Aorta (tissue), 5 donors: ENCODE data around the gene SPOP. TPM values are rescaled to one million over a fixed set of nuclear protein-coding genes. Genes with fewer than 3 reads are reported as not detected.
A peak's percentile ranks its signal among the peaks of the same experiment; 100 is the strongest.

Experiments used
- ATAC-seq: fragments of 200-7000 bp; cut with Tn5 transposase; one replicate; pipeline ENCODE4 v1.9.1; 2022; ENCODE audit warnings: moderate library complexity; ENCODE audit not compliant: low FRiP score
- DNase-seq, 2 donors: peaks; one replicate each; pipeline ENCODE4 v3.0.0-alpha.2; 2020
- H3K27ac ChIP-seq, 2 donors: one replicate each; pipeline ENCODE4 v1.5.1; 2013; ENCODE audit warnings: low read length in 2 of 2, mild to moderate bottlenecking in 2 of 2, moderate library complexity in 2 of 2, control low read depth in 1 of 2, inconsistent platforms in 1 of 2, low read depth in 1 of 2
- H3K27me3 ChIP-seq, 2 donors: one replicate each; pipeline ENCODE4 v1.6.1; 2013; ENCODE audit warnings: control low read depth in 1 of 2, low read length in 1 of 2, mild to moderate bottlenecking in 1 of 2, moderate library complexity in 1 of 2; ENCODE audit not compliant: insufficient read depth in 2 of 2, control insufficient read depth in 1 of 2
- H3K36me3 ChIP-seq, 2 donors: one replicate each; pipeline ENCODE4 v1.6.1; 2013; ENCODE audit warnings: control low read depth in 1 of 2, low read length in 1 of 2, mild to moderate bottlenecking in 1 of 2; ENCODE audit not compliant: insufficient read depth in 2 of 2, control insufficient read depth in 1 of 2
- H3K4me1 ChIP-seq, 2 donors: one replicate each; pipeline ENCODE4 v1.6.1; 2013; ENCODE audit warnings: low read length in 2 of 2, control low read depth in 1 of 2, mild to moderate bottlenecking in 1 of 2, moderate library complexity in 1 of 2; ENCODE audit not compliant: insufficient read depth in 2 of 2, control insufficient read depth in 1 of 2
- H3K4me3 ChIP-seq, 2 donors: one replicate each; pipeline ENCODE4 v1.5.1; 2013; ENCODE audit warnings: low read length in 2 of 2, control low read depth in 1 of 2, mild to moderate bottlenecking in 1 of 2
- H3K9me3 ChIP-seq: one replicate; pipeline ENCODE4 v1.6.1; 2013; ENCODE audit warnings: mild to moderate bottlenecking, low read length; ENCODE audit not compliant: control insufficient read depth
- WGBS, 2 donors: extraction: QIAGEN DNeasy Blood & Tissue Kit; methylation state at CpG; one replicate each; pipeline ENCODE4 v1.1.7; 2013; 5-methylcytosine and 5-hydroxymethylcytosine counted together
- intact Hi-C, 2 donors: fragments of 100-400 bp; cut with DNase I; formaldehyde crosslinking; loops; one replicate each; pipeline versions ENCODE4 v1.14.2 to v1.15.0; 2022
- polyA plus RNA-seq, 2 donors: library from polyadenylated mRNA; stranded (reverse); fragments of 200-250 nt; gene quantifications; one replicate each; pipeline ENCODE4 v1.2.3, GENCODE V29; 2013
- total RNA-seq, 2 donors: library from RNA; stranded (reverse); fragmentation: NEBNext Ultra II Directional; extraction: Animal tissue kit (Norgen Biotek cat#: 25700); gene quantifications; one replicate each; pipeline ENCODE4 v1.2.1, GENCODE V29; 2021
- donor health status: healthy with polysubstance abuse.
- donor health status: Bipolar disorder and iron deficiency.
- donor health status: DM: no; HTN: no; CAD: no.
- donor health status: DM: no; HTN: no; CAD: no.
- donor health status: DM: yes; HTN: yes; CAD: no.

Gene SPOP
- total and polyA plus RNA-seq, 4 donors, result 54.5 to 289 (median 86.8) TPM

DNA sequence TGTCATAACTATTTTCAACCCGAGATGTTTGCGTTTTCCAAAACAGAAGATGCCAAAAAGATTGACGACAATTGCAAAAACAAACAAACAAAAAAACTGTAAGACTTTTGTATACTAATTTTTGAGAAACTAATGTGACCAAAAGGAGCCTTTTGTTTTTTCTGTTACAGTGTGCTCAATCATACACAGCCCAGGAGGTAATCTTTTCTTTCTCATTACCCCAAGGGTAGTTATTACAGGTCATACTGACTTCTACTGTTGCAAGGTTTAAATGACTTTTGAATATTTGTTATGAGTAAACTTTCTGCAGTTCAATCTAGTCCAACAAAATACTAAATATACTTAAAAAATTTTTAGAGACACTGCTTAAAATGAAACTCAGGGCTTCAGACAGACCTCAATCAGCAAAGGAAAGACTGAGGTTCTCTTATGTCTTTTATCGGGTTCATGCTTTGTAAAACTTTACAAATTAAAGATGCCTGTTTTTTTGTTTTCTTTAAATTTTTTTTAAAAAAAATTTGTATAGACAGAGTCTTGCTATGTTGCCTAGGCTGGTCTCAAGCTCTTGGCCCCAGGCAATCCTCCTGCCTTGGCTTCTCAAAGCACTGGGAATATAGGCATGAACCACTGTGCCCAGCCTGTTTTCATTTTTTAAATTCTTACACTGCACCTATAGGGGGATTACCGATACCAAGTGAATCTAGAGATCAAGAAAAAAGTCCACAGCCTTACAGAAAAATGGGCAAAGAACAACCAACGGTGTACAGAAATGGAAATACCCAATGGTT, 47.6 kb downstream of the SPOP start:
- whole genome bisulfite sequencing, 2 donors, result 41 to 43% methylated on average over 6 of the region's 6 CpGs
- intact Hi-C loops, result loop anchor here (5.0 kb wide), 2 partner anchors 53 to 58 kb away; partner anchors contain the start of gene NXPH3 (in 1 of the 2)
- H3K27ac ChIP-seq, result peak overlapping the region; percentile 74 to 76

DNA sequence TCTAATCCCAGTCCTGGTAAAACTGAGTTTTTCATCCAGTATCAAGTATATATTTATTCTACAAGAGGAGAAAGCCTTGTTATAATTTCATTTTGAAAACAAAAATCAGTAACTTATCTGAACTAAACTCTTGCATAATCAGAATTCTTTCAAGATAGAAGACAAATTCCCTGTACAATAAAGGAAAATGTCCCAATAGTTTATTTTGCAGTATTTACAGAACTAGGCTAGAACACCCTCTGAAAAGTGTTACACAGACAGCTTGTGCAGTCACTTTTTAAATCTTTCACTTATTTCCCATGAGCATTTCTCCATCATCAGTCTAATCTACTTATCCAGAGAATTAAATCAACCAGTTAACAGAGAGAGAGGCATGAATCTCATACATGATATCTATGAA, 48.5 kb downstream of the SPOP start:
- Histone ChIP-seq H3K27me3 (no peaks in the 10 kb centered on the region), H3K27ac (peak overlapping the region in 1 of 2 donors; percentile 76), H3K9me3 (no peaks in the 10 kb centered on the region), H3K4me1 (peaks cover 4 to 26% of the 10 kb centered on the region in 2 donors), H3K4me3 (no peak overlapping the region), H3K36me3 (no peaks in the 10 kb centered on the region)
- no peak for DNase-seq
- intact Hi-C loops, result no loop called here
- no peak for ATAC-seq

More for the DNA sequence above, 47.6 kb downstream of the SPOP start:
- DNase-seq (no peak), ATAC-seq (no peak)
- Histone ChIP-seq H3K27me3 (no peaks in the 10 kb centered on the region), H3K4me3 (no peak overlapping the region), H3K9me3 (no peaks in the 10 kb centered on the region), H3K4me1 (peaks cover 4 to 30% of the 10 kb centered on the region in 2 donors), H3K36me3 (no peaks in the 10 kb centered on the region)

DNA sequence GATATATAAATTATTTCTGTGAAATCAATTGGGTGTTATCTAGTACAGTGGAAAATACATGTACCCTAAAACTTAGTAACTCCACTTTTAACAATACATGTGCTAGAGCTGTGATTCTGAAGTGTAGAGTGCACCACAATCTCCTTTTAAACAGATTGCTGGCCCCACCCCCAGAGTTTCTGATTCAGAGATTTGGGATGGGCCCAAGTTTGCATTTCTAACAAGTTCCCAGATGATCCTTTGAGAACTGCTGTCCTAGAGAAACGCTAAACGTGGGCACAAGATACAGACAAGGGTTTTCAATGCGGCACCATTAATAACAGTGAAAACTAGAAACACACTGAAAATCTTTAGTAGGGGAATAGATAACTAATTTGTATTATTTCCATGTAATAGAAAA, 53.0 kb downstream of the SPOP start:
- H3K9me3 ChIP-seq, result no peaks in the 10 kb centered on the region
- intact Hi-C loops, result loop anchor here in 1 of 2 donors (5.0 kb wide), 1 partner anchor 32 kb away; no protein-coding TSS in a partner anchor
- H3K36me3 ChIP-seq, result peaks cover 0 to 6% of the 10 kb centered on the region in 2 donors
- H3K27me3 ChIP-seq, result no peaks in the 10 kb centered on the region
- no peak overlapping the region for H3K4me3 ChIP-seq
- DNase-seq, result peak in 1 of 2 donors; percentile 65
- peaks cover 3 to 14% of the 10 kb centered on the region in 2 donors for H3K4me1 ChIP-seq
- peak overlapping the region in 1 of 2 donors; percentile 38 for H3K27ac ChIP-seq
- ATAC-seq, result no peak
- WGBS, 2 donors, result 19 to 23% methylated on average over 3 of the region's 3 CpGs

DNA sequence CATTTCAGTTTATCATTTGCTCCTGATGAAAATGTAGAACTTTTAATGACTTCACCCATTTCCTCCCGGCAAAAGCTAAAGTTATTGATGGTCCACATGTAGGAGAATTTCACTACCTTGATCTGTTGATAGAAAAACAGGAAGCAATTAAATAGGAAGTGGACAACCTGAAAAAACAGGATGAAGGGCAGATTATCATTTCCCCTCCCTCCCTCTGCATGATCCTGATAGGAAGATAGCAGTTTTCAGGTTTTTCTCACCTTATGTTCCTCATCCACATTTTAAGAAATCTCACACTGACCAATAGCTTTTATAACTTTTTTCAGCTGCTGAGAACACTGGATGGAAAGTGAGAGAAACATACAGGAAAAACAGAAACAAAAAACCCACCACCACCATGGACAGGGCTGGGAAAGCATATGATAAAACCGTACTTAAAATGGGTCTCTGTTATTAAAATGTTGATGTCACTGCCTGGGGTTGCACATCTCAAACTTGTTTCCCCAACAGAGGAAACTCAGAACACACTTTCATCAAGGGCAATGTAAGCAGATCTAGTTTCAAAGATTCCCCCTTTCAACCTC, 55.9 kb downstream of the SPOP start:
- 26 to 38% methylated on average over 2 of the region's 2 CpGs for WGBS, 2 donors
- peak overlapping the region in 1 of 2 donors; percentile 91 for H3K27ac ChIP-seq
- peaks cover 4 to 9% of the 10 kb centered on the region in 2 donors for H3K36me3 ChIP-seq
- H3K27me3 ChIP-seq, result no peaks in the 10 kb centered on the region
- ATAC-seq (no peak), DNase-seq (no peak)
- H3K9me3 ChIP-seq, result no peaks in the 10 kb centered on the region
- H3K4me1 ChIP-seq, result peaks cover 6 to 9% of the 10 kb centered on the region in 2 donors
- no peak overlapping the region for H3K4me3 ChIP-seq
- intact Hi-C loops, result loop anchor here in 1 of 2 donors (5.0 kb wide), 1 partner anchor 35 kb away; no protein-coding TSS in a partner anchor

DNA sequence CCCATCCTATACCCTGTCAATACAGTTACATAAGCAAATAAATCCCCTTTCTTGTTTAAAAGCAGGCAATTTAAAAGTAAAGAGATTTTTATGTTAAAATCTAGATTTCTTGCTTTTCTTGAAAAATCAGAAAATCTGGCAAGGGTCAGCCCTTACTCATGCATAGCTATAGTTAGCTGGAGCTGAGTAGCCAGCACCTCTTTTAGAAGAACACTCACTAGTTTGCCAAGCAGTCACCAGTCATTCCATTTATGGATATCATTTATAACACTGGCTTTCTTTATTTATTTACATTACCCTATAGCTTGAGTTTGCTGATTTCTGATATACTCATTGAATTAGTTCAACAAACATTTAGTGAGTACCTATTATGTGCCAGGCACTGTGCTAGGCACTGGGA, 56.5 kb downstream of the SPOP start:
- ATAC-seq, result no peak

DNA sequence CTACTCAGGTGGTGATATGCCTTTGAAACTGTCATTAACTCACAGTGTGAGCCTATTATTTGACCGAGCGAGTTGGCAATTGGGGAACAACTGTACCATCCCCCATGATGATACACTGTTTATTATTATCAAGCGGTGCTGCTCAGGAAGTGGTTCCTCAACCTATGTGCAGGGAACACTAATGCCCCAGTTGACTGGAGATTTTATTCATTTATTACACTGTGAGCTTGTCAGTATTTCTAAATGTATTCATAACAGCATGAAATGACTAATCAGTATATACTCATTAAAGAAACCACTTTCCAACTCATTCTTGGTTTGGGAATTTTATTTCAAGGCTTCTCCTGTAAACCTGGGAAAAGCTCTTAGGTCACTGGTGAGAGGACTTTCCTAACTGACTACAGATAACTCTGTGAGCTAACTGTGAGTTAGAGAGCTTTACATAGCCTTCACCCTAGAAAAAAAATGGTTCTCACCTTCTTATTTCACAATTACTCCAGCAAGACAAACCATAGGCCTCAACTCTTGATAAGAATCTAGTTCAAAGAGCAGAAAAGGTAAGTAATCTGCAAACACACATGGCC, 59.8 kb downstream of the SPOP start:
- Histone ChIP-seq H3K9me3 (no peaks in the 10 kb centered on the region), H3K4me3 (no peak overlapping the region), H3K27me3 (no peaks in the 10 kb centered on the region), H3K4me1 (peaks cover 6 to 11% of the 10 kb centered on the region in 2 donors), H3K27ac (peak overlapping the region in 1 of 2 donors; percentile 67), H3K36me3 (peaks cover 4 to 12% of the 10 kb centered on the region in 2 donors)
- 90 to 93% methylated on average over 3 of the region's 3 CpGs for WGBS, 2 donors
- intact Hi-C loops, result loop anchor here (5.0 kb wide), 2 partner anchors 41 to 54 kb away; partner anchors contain the start of gene NXPH3 (in 2 of the 2)
- no peak for ATAC-seq
- DNase-seq, result no peak

More for the DNA sequence above, 56.5 kb downstream of the SPOP start:
- intact Hi-C loops, result loop anchor here in 1 of 2 donors (5.0 kb wide), 1 partner anchor 36 kb away; no protein-coding TSS in a partner anchor
- no peaks in the 10 kb centered on the region for H3K9me3 ChIP-seq
- no peak overlapping the region for H3K4me3 ChIP-seq
- H3K4me1 ChIP-seq, result peaks cover 6 to 11% of the 10 kb centered on the region in 2 donors
- H3K27me3 ChIP-seq, result no peaks in the 10 kb centered on the region
- H3K36me3 ChIP-seq, result peaks cover 4 to 9% of the 10 kb centered on the region in 2 donors
- H3K27ac ChIP-seq, result peak overlapping the region; percentile 91 to 92
- no peak for DNase-seq

DNA sequence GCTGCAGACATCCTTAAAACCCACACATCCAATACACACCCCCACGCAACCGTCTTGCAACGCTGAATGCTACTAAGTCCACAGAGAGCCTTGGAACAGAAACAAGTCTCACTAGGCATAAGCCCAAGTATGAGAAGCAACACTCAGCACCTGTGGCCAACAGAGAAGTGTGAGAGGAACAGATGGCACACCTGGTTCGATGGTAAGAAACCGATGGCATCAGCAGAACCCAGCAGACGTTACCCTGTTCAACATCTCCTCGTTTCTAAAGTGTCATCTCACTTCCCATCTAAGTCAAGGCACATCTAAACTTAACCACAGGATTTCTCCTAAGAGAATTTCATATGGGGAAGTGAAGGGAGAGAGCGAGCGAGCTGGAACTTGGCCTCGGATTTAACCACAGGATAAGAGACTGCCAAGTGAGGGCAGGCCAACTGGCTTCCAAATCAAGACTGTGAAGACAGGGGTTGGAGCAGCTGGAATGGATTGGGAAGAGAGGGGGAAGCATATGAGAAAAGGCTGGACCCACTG, 61.2 kb downstream of the SPOP start:
- Histone ChIP-seq H3K27ac (peak overlapping the region; percentile 39 to 95), H3K36me3 (peaks cover 4 to 10% of the 10 kb centered on the region in 2 donors), H3K4me1 (peaks cover 5 to 6% of the 10 kb centered on the region in 2 donors), H3K4me3 (no peak overlapping the region), H3K27me3 (no peaks in the 10 kb centered on the region), H3K9me3 (no peaks in the 10 kb centered on the region)
- peak; percentile 84 for ATAC-seq
- DNase-seq, result peak; percentile 82 to 86
- WGBS, 2 donors, result 3 to 5% methylated on average over 10 of the region's 10 CpGs
- intact Hi-C loops, result loop anchor here (2.0 to 5.0 kb wide), 3 partner anchors 39 to 72 kb away; partner anchors contain the start of gene NXPH3 (in 2 of the 2)

DNA sequence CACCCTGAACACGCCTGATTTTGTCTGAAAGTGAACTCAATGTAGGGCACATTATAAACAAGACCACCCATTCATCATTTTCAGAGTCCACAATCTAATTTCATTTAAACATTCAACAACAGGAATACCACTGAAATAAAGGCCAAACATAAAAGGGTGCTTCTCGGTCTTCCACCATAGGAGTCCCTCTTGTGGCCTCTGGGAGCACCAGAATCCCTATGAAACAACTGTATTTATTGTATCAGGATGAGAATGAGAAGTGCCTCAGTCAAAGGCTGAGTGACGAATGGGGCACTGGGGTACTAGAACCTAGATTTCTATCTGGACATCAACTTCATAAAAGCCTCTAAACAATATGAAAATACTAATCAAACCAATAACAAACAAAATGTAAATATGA, 61.8 kb downstream of the SPOP start:
- intact Hi-C loops, result loop anchor here (2.0 to 5.0 kb wide), 3 partner anchors 39 to 73 kb away; partner anchors contain the start of gene NXPH3 (in 2 of the 2)

More for the DNA sequence above, 61.8 kb downstream of the SPOP start:
- no peaks in the 10 kb centered on the region for H3K27me3 ChIP-seq
- no peaks in the 10 kb centered on the region for H3K9me3 ChIP-seq
- H3K4me1 ChIP-seq, result peaks cover 5% of the 10 kb centered on the region in 2 donors
- DNase-seq (no peak), ATAC-seq (no peak)
- H3K36me3 ChIP-seq, result peaks cover 4 to 9% of the 10 kb centered on the region in 2 donors
- no peak overlapping the region for H3K4me3 ChIP-seq
- H3K27ac ChIP-seq, result peak overlapping the region in 1 of 2 donors; percentile 67
- 8 to 11% methylated on average over 3 of the region's 3 CpGs for WGBS, 2 donors
